Measurements from ENCODE around the gene CCL18.
"Not testable (repeated sequence)": the region's sequence is repeated elsewhere in the genome, so short reads cannot be mapped to it uniquely, and the experiment has no call there.

- not testable (repeated sequence) for TF ChIP-seq CTCF (IDR thresholded peaks at IDR 0.05; ENCODE audit: low read depth, low read length, poor library complexity, severe bottlenecking); EZH2phosphoT487 (IDR thresholded peaks at IDR 0.05; ENCODE audit: borderline replicate concordance, low read length)
Measured at GRCh38 chr17:36121099-36121498, 57.0 kb downstream of the CCL18 start.

Data from DOHH2 (cell line).